ENCODE data around the gene RAB39B. TPM values are rescaled to one million over a fixed set of nuclear protein-coding genes. Genes with fewer than 3 reads are reported as not detected.

Gene RAB39B
- 0.35 TPM in 1 of 2 replicates, not detected in the other for total RNA-seq

GRCh38 chrX:155263854-155264628 lies at the start of gene RAB39B:
TSS of gene RAB39B (minus strand) at chrX:155264491. CDS start at chrX:155264288, 203 bp downstream.

DNA sequence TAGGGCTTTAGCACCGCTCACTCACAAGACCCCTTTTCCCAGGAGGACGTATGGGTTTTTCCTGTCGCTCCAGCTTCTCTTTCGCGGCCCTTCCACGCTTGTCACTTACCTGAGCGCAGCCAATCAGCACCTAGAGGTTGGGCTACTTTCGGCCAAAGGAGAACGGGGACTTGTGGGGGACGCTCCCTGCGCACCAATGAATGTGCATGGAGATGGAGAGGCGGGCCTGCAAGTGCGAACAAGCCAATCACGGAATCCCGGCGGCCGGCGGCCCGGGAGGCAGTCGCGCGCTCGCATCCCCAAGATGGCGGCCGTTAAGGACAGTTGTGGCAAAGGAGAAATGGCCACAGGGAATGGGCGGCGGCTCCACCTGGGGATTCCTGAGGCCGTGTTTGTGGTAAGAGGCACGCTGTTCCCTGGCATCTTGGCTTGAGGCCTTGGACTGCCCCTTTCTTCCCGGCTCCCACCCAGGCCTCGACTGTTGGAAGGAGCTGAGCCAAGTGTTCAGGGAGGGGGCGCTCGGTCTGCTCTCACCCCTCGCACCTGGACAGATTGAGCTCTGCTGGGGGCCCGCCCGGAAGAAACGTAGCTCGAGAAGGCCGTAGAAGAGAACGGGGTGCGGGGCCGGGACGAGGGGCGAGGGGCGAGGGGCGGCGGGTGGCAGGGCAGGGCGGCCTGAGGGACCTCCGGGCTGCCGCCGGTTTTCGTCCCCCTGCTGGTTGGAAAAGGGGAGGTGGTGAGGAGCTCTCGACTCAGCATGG lies 47.9 kb downstream of the RAB39B start, which contains the start of gene VBP1:
VBP1 (plus strand) TSS at position 282 of the 761 bp plus-strand sequence; CDS start at position 305, 23 bp downstream.

Other genes starting within 250 kb of the RAB39B start
- gene F8, start 241.8 kb downstream of the RAB39B start, total RNA-seq = 0.86 and 2.3 TPM in 2 replicates
- 55.6 and 70.4 TPM in 2 replicates for gene FUNDC2, start 237.6 kb downstream of the RAB39B start, total RNA-seq
- gene CMC4, start 193.4 kb downstream of the RAB39B start, total RNA-seq = 17.6 and 22.7 TPM in 2 replicates
- 0.86 and 1.4 TPM in 2 replicates for gene MTCP1, start 193.4 kb downstream of the RAB39B start, total RNA-seq
- 12.8 and 19.0 TPM in 2 replicates for gene BRCC3, start 193.0 kb downstream of the RAB39B start, total RNA-seq
- 64.0 and 84.7 TPM in 2 replicates for gene VBP1, start 48.0 kb downstream of the RAB39B start, total RNA-seq
- gene CLIC2, start 70.1 kb upstream of the RAB39B start, total RNA-seq = under 0.01 TPM in 1 of 2 replicates, not detected in the other
- not detected in 2 replicates for gene F8A2, start 117.6 kb upstream of the RAB39B start, total RNA-seq
- 1.2 and 3.5 TPM in 2 replicates for gene F8A3, start 194.1 kb upstream of the RAB39B start, total RNA-seq

All from myometrial cell (primary cell).